ENCODE results near the gene JAG1. TPM values are rescaled to one million over a fixed set of nuclear protein-coding genes. Genes with fewer than 3 reads are reported as not detected.

The JAG1 gene
- total RNA-seq, 1 donor, result 60.1 TPM

DNA sequence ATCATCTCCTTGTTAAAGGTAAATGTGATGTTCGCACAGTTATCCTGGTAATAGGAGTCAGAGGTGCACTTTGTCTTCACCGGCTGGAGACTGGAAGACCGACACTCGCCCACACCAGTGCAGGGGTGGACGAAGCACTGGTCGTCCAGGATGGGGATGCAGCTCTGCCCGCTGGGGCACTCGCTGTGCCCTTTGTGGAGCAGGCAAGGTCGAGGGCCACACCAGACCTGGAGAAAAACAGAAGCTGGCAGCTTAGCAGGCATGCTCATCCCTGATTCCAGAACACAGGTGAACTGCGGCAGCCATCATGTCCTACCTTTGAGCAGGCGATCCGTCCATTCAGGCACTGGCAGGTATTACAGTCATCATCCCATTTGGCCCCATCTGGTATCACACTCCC lies 32.3 kb downstream of the JAG1 start:
- Histone ChIP-seq H3K9me3 (ENCODE audit: low read depth, low read length) (no peaks in the 10 kb centered on the region), H3K36me3 (ENCODE audit: insufficient read depth, low read length) (peaks cover 82% of the 10 kb centered on the region), H3K27me3 (ENCODE audit: insufficient read depth, low read length) (no peaks in the 10 kb centered on the region), H3K4me3 (ENCODE audit: insufficient read depth, low read length) (no peak overlapping the region), H3K79me2 (ENCODE audit: insufficient read depth, low read length) (peaks cover 2% of the 10 kb centered on the region), H3K4me1 (ENCODE audit: insufficient read depth, low read length) (peaks cover 27% of the 10 kb centered on the region), H2AFZ (ENCODE audit: low read length) (no peak overlapping the region), H3K27ac (ENCODE audit: low read depth, low read length) (no peak overlapping the region), H4K20me1 (ENCODE audit: insufficient read depth, low read length) (no peaks in the 10 kb centered on the region), H3K4me2 (ENCODE audit: insufficient read depth, low read length) (no peak overlapping the region)
- DNase-seq (ENCODE audit: insufficient read length, low spot score, missing footprints), result no peak
- TF ChIP-seq, protein P1, sequence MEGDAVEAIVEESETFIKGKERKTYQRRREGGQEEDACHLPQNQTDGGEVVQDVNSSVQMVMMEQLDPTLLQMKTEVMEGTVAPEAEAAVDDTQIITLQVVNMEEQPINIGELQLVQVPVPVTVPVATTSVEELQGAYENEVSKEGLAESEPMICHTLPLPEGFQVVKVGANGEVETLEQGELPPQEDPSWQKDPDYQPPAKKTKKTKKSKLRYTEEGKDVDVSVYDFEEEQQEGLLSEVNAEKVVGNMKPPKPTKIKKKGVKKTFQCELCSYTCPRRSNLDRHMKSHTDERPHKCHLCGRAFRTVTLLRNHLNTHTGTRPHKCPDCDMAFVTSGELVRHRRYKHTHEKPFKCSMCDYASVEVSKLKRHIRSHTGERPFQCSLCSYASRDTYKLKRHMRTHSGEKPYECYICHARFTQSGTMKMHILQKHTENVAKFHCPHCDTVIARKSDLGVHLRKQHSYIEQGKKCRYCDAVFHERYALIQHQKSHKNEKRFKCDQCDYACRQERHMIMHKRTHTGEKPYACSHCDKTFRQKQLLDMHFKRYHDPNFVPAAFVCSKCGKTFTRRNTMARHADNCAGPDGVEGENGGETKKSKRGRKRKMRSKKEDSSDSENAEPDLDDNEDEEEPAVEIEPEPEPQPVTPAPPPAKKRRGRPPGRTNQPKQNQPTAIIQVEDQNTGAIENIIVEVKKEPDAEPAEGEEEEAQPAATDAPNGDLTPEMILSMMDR (IDR thresholded peaks at IDR 0.05; ENCODE audit: extremely low read depth, low read depth, low read length), result no peak

DNA sequence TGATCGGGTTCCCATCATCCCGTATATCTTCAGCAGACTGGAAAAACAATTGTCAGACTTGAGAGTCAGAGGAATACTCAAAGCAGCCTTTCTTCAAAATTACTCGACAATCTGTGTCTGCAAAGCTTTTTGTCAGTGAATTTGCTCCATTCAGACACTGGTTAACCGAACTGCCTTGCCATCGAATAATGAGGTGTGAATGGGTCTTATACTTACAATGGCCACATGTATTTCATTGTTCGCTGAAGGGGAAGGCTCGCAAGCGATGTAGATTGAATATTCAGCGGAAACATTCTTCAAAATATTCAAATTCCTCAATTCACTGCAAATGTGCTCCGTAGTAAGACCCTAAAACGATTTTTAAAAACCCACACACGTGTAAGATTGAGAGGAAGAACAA lies 32.9 kb downstream of the JAG1 start:
- Histone ChIP-seq H3K9me3 (ENCODE audit: low read depth, low read length) (no peaks in the 10 kb centered on the region), H3K36me3 (ENCODE audit: insufficient read depth, low read length) (peaks cover 77% of the 10 kb centered on the region), H4K20me1 (ENCODE audit: insufficient read depth, low read length) (no peaks in the 10 kb centered on the region), H3K79me2 (ENCODE audit: insufficient read depth, low read length) (peaks cover 2% of the 10 kb centered on the region), H2AFZ (ENCODE audit: low read length) (no peak overlapping the region), H3K4me1 (ENCODE audit: insufficient read depth, low read length) (peaks cover 33% of the 10 kb centered on the region), H3K27ac (ENCODE audit: low read depth, low read length) (no peak overlapping the region), H3K27me3 (ENCODE audit: insufficient read depth, low read length) (no peaks in the 10 kb centered on the region), H3K4me3 (ENCODE audit: insufficient read depth, low read length) (no peak overlapping the region), H3K4me2 (ENCODE audit: insufficient read depth, low read length) (no peak overlapping the region)
- TF ChIP-seq, protein P1 (IDR thresholded peaks at IDR 0.05; ENCODE audit: extremely low read depth, low read depth, low read length), result no peak
- DNase-seq (ENCODE audit: insufficient read length, low spot score, missing footprints), result no peak

DNA sequence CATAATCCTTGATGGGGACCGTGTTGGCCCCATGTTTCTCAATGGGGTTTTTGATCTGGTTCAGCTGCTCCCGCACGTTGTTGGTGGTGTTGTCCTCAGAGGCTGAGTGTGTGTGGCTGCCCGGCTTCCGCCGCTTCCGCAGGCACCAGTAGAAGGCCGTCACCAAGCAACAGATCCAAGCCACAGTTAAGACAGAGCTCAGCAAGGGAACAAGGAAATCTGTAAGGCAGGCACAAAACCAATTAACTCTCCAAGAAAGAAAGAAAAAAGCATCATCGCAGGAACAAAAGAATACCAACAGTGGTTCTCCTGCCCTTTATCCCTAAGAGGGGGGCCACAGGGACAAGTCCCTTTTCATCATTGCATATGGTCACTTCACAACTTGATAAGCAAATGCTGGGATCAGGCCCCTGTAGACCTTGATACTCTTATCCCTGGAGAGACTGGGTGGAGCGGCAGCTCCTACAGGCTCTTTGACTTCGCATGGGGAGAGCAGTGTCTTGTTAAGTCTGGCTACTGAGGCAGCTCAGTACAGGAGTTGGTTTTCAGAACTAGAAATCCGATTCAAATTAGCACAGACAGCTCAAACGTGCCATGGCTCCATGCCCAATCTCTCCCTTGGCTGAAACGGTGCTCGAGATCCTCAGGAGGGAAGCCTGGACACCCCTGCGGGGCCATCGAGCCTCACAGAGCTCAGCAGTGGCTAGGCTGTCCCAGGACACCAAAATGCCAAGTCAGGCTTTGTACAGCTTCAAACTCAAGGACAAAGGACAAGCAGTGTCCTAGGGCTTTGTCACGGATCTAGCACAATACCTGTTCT lies 33.9 kb downstream of the JAG1 start:
- H3K27me3 ChIP-seq (ENCODE audit: insufficient read depth, low read length), result no peaks in the 10 kb centered on the region
- peaks cover 42% of the 10 kb centered on the region for H3K4me1 ChIP-seq (ENCODE audit: insufficient read depth, low read length)
- H3K79me2 ChIP-seq (ENCODE audit: insufficient read depth, low read length), result peaks cover 2% of the 10 kb centered on the region
- TF ChIP-seq, protein P1 (IDR thresholded peaks at IDR 0.05; ENCODE audit: extremely low read depth, low read depth, low read length), result no peak
- H3K27ac ChIP-seq (ENCODE audit: low read depth, low read length), result no peak overlapping the region
- no peak overlapping the region for H3K4me3 ChIP-seq (ENCODE audit: insufficient read depth, low read length)
- DNase-seq (ENCODE audit: insufficient read length, low spot score, missing footprints), result no peak
- peaks cover 68% of the 10 kb centered on the region for H3K36me3 ChIP-seq (ENCODE audit: insufficient read depth, low read length)
- no peaks in the 10 kb centered on the region for H4K20me1 ChIP-seq (ENCODE audit: insufficient read depth, low read length)
- H3K4me2 ChIP-seq (ENCODE audit: insufficient read depth, low read length), result no peak overlapping the region
- no peaks in the 10 kb centered on the region for H3K9me3 ChIP-seq (ENCODE audit: low read depth, low read length)
- no peak overlapping the region for H2AFZ ChIP-seq (ENCODE audit: low read length)

DNA sequence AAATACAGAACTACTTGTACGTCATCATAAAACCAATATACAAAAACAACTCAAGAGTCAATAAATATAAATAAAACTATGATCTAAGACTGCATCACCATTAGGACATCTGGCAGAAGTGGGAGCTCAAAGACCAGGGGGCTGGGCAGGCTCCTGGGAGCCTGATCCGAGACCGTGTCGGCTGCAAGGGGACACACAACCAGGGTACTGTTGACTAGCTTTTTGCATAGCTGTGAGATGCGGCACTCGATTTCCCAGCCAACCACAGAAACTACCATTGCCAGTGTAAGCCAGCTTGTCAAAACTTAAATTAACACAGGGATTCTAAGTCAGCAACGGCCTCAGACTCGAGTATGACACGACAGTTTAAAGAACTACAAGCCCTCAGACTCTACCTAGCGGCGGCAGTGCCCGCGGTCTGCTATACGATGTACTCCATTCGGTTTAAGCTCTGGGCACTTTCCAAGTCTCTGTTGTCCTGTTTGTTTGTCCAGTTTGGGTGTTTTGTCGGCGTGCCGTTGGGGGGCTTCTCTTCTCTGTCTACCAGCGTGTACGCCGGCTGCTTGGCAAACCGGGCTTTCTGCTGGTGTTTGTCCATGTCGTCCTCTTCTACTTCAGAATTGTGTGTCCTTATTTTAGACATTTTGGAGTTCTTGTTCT lies 34.6 kb downstream of the JAG1 start:
- Histone ChIP-seq H3K79me2 (ENCODE audit: insufficient read depth, low read length) (peaks cover 2% of the 10 kb centered on the region), H4K20me1 (ENCODE audit: insufficient read depth, low read length) (no peaks in the 10 kb centered on the region), H3K4me1 (ENCODE audit: insufficient read depth, low read length) (peaks cover 50% of the 10 kb centered on the region), H2AFZ (ENCODE audit: low read length) (no peak overlapping the region), H3K4me2 (ENCODE audit: insufficient read depth, low read length) (no peak overlapping the region), H3K27ac (ENCODE audit: low read depth, low read length) (no peak overlapping the region), H3K4me3 (ENCODE audit: insufficient read depth, low read length) (no peak overlapping the region), H3K9me3 (ENCODE audit: low read depth, low read length) (no peaks in the 10 kb centered on the region), H3K36me3 (ENCODE audit: insufficient read depth, low read length) (peaks cover 60% of the 10 kb centered on the region), H3K27me3 (ENCODE audit: insufficient read depth, low read length) (no peaks in the 10 kb centered on the region)
- DNase-seq (ENCODE audit: insufficient read length, low spot score, missing footprints), result no peak
- TF ChIP-seq, protein P1 (IDR thresholded peaks at IDR 0.05; ENCODE audit: extremely low read depth, low read depth, low read length), result no peak

Measured in osteoblast (primary cell).